Activated T-cell treated with anti-CD3 and anti-CD28 coated beads, Interleukin-2, amount 50 U/mL, for 24 hours (primary cell): ENCODE results near the gene RAI1.

ENCODE experiments used
- DNase-seq: peaks from one replicate; pipeline ENCODE4 v3.0.0-alpha.2; 2020
- H3K27ac Mint-ChIP-seq: 2 replicates; pipeline ENCODE4 v1.8.0; 2020; ENCODE audit warnings: mild to moderate bottlenecking, mixed read lengths
- H3K27me3 Mint-ChIP-seq: 2 replicates; pipeline ENCODE4 v1.8.0; 2020; ENCODE audit warnings: mixed read lengths
- H3K36me3 Mint-ChIP-seq: 2 replicates; pipeline ENCODE4 v1.8.0; 2020; ENCODE audit warnings: low read depth, mixed read lengths
- H3K4me1 Mint-ChIP-seq: 2 replicates; pipeline ENCODE4 v1.8.0; 2020; ENCODE audit warnings: low read depth, mixed read lengths
- H3K4me3 Mint-ChIP-seq: 2 replicates; pipeline ENCODE4 v1.8.0; 2020; ENCODE audit warnings: mild to moderate bottlenecking, moderate library complexity, mixed read lengths
- H3K9me3 Mint-ChIP-seq: 2 replicates; pipeline ENCODE4 v1.8.0; 2020; ENCODE audit warnings: mixed read lengths

RAI1 gene

GRCh38 chr17:17852930-17853329 is 171.7 kb downstream of the RAI1 start:
- peak overlapping the region; percentile 62 for H3K4me3 Mint-ChIP-seq
- peak overlapping the region; percentile 97 for H3K27ac Mint-ChIP-seq
- H3K4me1 Mint-ChIP-seq: peaks cover 88% of the 10 kb centered on the region
- H3K36me3 Mint-ChIP-seq: peaks cover 5% of the 10 kb centered on the region
- no peak for DNase-seq
- H3K27me3 Mint-ChIP-seq: no peaks in the 10 kb centered on the region
- no peaks in the 10 kb centered on the region for H3K9me3 Mint-ChIP-seq

DNA sequence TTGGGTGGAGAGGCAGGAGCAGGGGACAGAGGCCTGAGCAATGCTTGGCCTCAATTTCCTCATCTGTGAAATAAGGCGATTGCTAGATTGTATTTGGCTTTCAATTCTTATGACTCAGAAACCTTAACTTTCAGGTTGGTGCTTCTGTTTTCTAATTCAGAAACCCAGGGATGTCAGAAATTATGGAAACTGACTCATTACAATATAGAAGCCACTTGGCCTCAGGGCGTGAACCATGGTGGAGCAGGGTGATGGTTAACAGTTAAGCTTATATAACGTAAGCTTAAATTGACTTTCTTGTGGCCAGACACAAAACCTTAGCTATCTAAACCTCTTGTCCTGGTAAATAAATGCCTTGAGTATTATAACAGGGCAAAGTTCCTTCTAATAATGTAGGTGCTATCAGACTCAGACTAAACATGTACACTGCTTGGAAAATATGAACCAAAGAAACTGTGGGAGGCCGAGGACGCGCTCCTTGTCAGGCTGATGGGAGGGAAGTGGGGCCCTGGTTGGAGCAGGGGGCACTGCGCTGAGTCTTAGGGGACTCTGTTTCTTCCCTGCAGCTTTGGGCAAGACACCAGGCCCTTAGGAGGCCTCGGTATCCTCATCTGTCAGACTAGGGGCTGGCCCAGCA is 172.7 kb downstream of the RAI1 start:
- peak overlapping the region; percentile 68 for H3K4me3 Mint-ChIP-seq
- H3K4me1 Mint-ChIP-seq: peaks cover 78% of the 10 kb centered on the region
- no peaks in the 10 kb centered on the region for H3K27me3 Mint-ChIP-seq
- H3K27ac Mint-ChIP-seq: peak overlapping the region; percentile 97
- H3K36me3 Mint-ChIP-seq: peaks cover 5% of the 10 kb centered on the region
- H3K9me3 Mint-ChIP-seq: no peaks in the 10 kb centered on the region
- DNase-seq: peak; percentile 52

- Mint-ChIP-seq H3K27me3 (no peaks in the 10 kb centered on the region), H3K9me3 (no peaks in the 10 kb centered on the region), H3K36me3 (peaks cover 5% of the 10 kb centered on the region), H3K4me1 (peaks cover 66% of the 10 kb centered on the region), H3K4me3 (no peak overlapping the region), H3K27ac (no peak overlapping the region)
- DNase-seq: no peak
These were observed 174.7 kb downstream of the RAI1 start for GRCh38 chr17:17855976-17856375.

GRCh38 chr17:17856386-17856785 is 175.1 kb downstream of the RAI1 start:
- Mint-ChIP-seq H3K4me3 (no peak overlapping the region), H3K27ac (no peak overlapping the region), H3K36me3 (peaks cover 5% of the 10 kb centered on the region), H3K27me3 (no peaks in the 10 kb centered on the region), H3K4me1 (peaks cover 62% of the 10 kb centered on the region), H3K9me3 (no peaks in the 10 kb centered on the region)
- no peak for DNase-seq

DNA sequence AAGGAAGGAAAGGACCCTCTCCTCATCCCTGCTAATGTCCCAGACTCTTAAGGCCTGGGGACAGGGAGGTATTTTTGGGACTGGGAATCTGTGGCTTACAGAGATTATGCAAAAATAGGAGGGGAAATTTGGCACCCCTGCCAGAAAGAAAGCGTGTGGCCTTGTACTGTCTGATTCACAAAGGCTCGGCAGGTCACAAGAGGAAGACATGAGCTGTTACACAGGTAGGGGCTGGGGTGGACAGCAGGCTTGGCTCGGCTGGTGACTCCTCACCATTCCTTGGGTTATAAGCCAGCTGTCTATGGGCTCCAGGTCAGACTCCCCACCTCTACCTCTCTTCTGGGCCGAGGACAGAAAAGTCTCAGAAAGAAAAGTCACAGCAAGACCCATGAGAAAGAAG is 176.2 kb downstream of the RAI1 start:
- DNase-seq: no peak
- H3K27me3 Mint-ChIP-seq: no peaks in the 10 kb centered on the region

DNA sequence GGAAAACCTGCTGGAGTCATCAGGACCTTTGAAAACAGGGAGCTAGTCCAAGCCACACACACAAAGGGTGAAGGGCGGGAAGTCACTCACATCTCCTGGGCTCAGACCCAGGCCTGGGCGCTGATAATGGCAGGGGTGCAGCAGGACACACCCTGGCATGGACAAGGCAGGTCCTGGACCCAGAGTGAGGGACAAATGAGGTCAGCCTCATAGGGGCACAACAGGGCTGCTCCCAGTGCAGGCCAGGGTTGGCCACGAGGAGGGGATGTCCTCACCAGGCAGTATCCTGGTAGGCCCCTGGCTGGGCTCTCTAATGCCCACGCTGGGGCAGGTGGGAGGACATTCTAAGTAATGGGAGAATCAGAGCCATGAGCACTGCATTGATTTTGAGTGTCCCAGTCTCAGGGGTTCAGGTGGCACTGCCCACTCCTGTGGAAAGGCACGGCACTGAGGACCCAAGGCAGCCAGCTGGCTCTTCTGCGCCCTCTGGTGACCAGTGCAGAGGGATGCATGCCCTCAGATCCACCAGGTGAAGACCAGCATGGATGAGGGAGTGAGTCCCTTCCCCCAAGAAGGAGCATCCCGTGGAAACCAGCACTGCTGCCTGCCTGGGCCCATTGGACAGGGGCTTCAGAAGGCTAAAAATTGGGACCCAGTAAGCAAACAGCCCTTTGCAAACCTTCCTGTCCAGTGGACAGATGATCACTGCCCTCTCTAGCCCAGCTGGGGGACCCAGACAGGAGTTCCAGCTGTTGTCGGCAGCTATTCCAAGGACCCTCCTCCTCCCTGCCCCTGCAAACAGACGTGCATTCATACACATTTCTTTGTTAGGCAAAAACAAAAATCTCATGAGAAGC is 178.9 kb downstream of the RAI1 start:
- peak; percentile 82 for DNase-seq
- Mint-ChIP-seq H3K4me3 (no peak overlapping the region), H3K27ac (no peak overlapping the region), H3K27me3 (no peaks in the 10 kb centered on the region), H3K36me3 (no peaks in the 10 kb centered on the region), H3K4me1 (peaks cover 50% of the 10 kb centered on the region), H3K9me3 (no peaks in the 10 kb centered on the region)

More for the DNA sequence above, 176.2 kb downstream of the RAI1 start:
- Mint-ChIP-seq H3K4me1 (peaks cover 54% of the 10 kb centered on the region), H3K36me3 (peaks cover 2% of the 10 kb centered on the region), H3K27ac (no peak overlapping the region), H3K9me3 (no peaks in the 10 kb centered on the region), H3K4me3 (no peak overlapping the region)

DNA sequence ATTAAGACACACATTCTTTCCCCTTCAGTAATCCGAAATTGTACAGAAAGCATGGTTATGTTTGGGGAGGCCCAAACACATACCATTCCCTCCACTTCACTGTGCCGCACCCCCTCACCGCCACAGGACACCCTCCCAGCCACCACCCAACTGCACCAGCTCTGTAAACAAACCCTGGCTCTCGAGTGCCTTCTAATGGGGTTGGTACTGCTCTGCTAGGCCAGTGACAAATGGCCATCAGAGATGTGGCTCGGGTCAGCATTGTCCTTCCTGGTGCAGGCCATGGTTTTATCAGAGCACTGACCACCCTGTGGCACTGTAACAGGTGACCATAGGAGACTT is 179.5 kb downstream of the RAI1 start:
- no peak overlapping the region for H3K27ac Mint-ChIP-seq
- no peak overlapping the region for H3K4me3 Mint-ChIP-seq
- H3K9me3 Mint-ChIP-seq: no peaks in the 10 kb centered on the region
- no peaks in the 10 kb centered on the region for H3K27me3 Mint-ChIP-seq
- peaks cover 44% of the 10 kb centered on the region for H3K4me1 Mint-ChIP-seq
- DNase-seq: no peak
- H3K36me3 Mint-ChIP-seq: no peaks in the 10 kb centered on the region
